ENCODE results near the gene APBA2. TPM values are rescaled to one million over a fixed set of nuclear protein-coding genes. Genes with fewer than 3 reads are reported as not detected.

Gene APBA2
- total RNA-seq, 1 experiment from 2014 or later, result 18.4 TPM

GRCh38 chr15:28984421-28985315 lies 98.9 kb downstream of the APBA2 start:
- peak; percentile 58 for DNase-seq (ENCODE audit: low read depth)
- in situ Hi-C loops (cut with HindIII; ENCODE audit: low pct_unique_long_range_greater_than_20kb, low sequenced_read_pairs), result no loop called here

GRCh38 chr15:28985316-28985645 lies 99.5 kb downstream of the APBA2 start:
- in situ Hi-C loops (cut with HindIII; ENCODE audit: low pct_unique_long_range_greater_than_20kb, low sequenced_read_pairs), result no loop called here
- DNase-seq (ENCODE audit: low read depth), result no peak

- DNase-seq (ENCODE audit: low read depth), result no peak
- in situ Hi-C loops (cut with HindIII; ENCODE audit: low pct_unique_long_range_greater_than_20kb, low sequenced_read_pairs), result no loop called here
Observed at GRCh38 chr15:28985691-28986090, 99.9 kb downstream of the APBA2 start.

- in situ Hi-C loops (cut with HindIII; ENCODE audit: low pct_unique_long_range_greater_than_20kb, low sequenced_read_pairs), result no loop called here
- DNase-seq (ENCODE audit: low read depth), result no peak
Observed at GRCh38 chr15:28986108-28986507, 100.3 kb downstream of the APBA2 start.

- no peak for DNase-seq (ENCODE audit: low read depth)
- in situ Hi-C loops (cut with HindIII; ENCODE audit: low pct_unique_long_range_greater_than_20kb, low sequenced_read_pairs), result no loop called here
Observed at GRCh38 chr15:28986726-28987125, 101.0 kb downstream of the APBA2 start.

GRCh38 chr15:28987337-28987736 lies 101.6 kb downstream of the APBA2 start:
- no peak for DNase-seq (ENCODE audit: low read depth)
- in situ Hi-C loops (cut with HindIII; ENCODE audit: low pct_unique_long_range_greater_than_20kb, low sequenced_read_pairs), result no loop called here

- in situ Hi-C loops (cut with HindIII; ENCODE audit: low pct_unique_long_range_greater_than_20kb, low sequenced_read_pairs), result no loop called here
- no peak for DNase-seq (ENCODE audit: low read depth)
Observed at GRCh38 chr15:28989239-28989830, 103.6 kb downstream of the APBA2 start.

GRCh38 chr15:28989896-28990295 lies 104.1 kb downstream of the APBA2 start:
- in situ Hi-C loops (cut with HindIII; ENCODE audit: low pct_unique_long_range_greater_than_20kb, low sequenced_read_pairs), result no loop called here
- DNase-seq (ENCODE audit: low read depth), result no peak

GRCh38 chr15:28990390-28990789 lies 104.6 kb downstream of the APBA2 start:
- DNase-seq (ENCODE audit: low read depth), result no peak
- in situ Hi-C loops (cut with HindIII; ENCODE audit: low pct_unique_long_range_greater_than_20kb, low sequenced_read_pairs), result no loop called here

- in situ Hi-C loops (cut with HindIII; ENCODE audit: low pct_unique_long_range_greater_than_20kb, low sequenced_read_pairs), result no loop called here
Observed at GRCh38 chr15:28991236-28992171, 105.7 kb downstream of the APBA2 start.

GRCh38 chr15:28992336-28992864 lies 106.6 kb downstream of the APBA2 start:
- DNase-seq (ENCODE audit: low read depth), result no peak
- in situ Hi-C loops (cut with HindIII; ENCODE audit: low pct_unique_long_range_greater_than_20kb, low sequenced_read_pairs), result no loop called here

More at GRCh38 chr15:28991236-28992171, 105.7 kb downstream of the APBA2 start:
- DNase-seq (ENCODE audit: low read depth), result no peak

- DNase-seq (ENCODE audit: low read depth), result no peak
- in situ Hi-C loops (cut with HindIII; ENCODE audit: low pct_unique_long_range_greater_than_20kb, low sequenced_read_pairs), result no loop called here
Observed at GRCh38 chr15:28993051-28993719, 107.4 kb downstream of the APBA2 start.

GRCh38 chr15:28993720-28994053 lies 107.9 kb downstream of the APBA2 start:
- DNase-seq (ENCODE audit: low read depth), result no peak
- in situ Hi-C loops (cut with HindIII; ENCODE audit: low pct_unique_long_range_greater_than_20kb, low sequenced_read_pairs), result no loop called here

GRCh38 chr15:28994142-28994830 lies 108.5 kb downstream of the APBA2 start:
- in situ Hi-C loops (cut with HindIII; ENCODE audit: low pct_unique_long_range_greater_than_20kb, low sequenced_read_pairs), result no loop called here
- DNase-seq (ENCODE audit: low read depth), result no peak

GRCh38 chr15:28994831-28995596 lies 109.2 kb downstream of the APBA2 start:
- no peak for DNase-seq (ENCODE audit: low read depth)
- in situ Hi-C loops (cut with HindIII; ENCODE audit: low pct_unique_long_range_greater_than_20kb, low sequenced_read_pairs), result no loop called here

- DNase-seq (ENCODE audit: low read depth), result no peak
- in situ Hi-C loops (cut with HindIII; ENCODE audit: low pct_unique_long_range_greater_than_20kb, low sequenced_read_pairs), result no loop called here
Observed at GRCh38 chr15:28995705-28996104, 109.9 kb downstream of the APBA2 start.

GRCh38 chr15:28996289-28996688 lies 110.5 kb downstream of the APBA2 start:
- DNase-seq (ENCODE audit: low read depth), result no peak
- in situ Hi-C loops (cut with HindIII; ENCODE audit: low pct_unique_long_range_greater_than_20kb, low sequenced_read_pairs), result no loop called here

Measured in Caki2 (cell line).